A673 (cell line): ENCODE results near the gene NIT1.

Experiments
- CTCF ChIP-seq: fragments of 300-800, 200-600 bp; sonication (generic); conservative IDR thresholded peaks from 2 replicates; pipeline ENCODE4 v1.5.1; 2017; ENCODE audit warnings: low read depth, mild to moderate bottlenecking, antibody characterized with exemption, low read length, moderate library complexity, mixed read lengths
- EZH2 ChIP-seq: fragments of 200-600 bp; sonication (generic); IDR thresholded peaks from 2 replicates; pipeline ENCODE4 v1.6.1; 2017; ENCODE audit warnings: borderline replicate concordance, low read depth, mild to moderate bottlenecking, mixed read lengths, antibody characterized with exemption, low read length; ENCODE audit not compliant: poor library complexity, severe bottlenecking

- TF ChIP-seq CTCF: no peak
- TF ChIP-seq EZH2: no peak
Observed at GRCh38 chr1:161080441-161081405, 37.2 kb upstream of the NIT1 start.
